Kidney (tissue), 14 donors: Measurements from ENCODE around the gene TENT4A. TPM values are rescaled to one million over a fixed set of nuclear protein-coding genes. Genes with fewer than 3 reads are reported as not detected.
A peak's percentile ranks its signal among the peaks of the same experiment; 100 is the strongest.
"Not testable (repeated sequence)": the region's sequence is repeated elsewhere in the genome, so short reads cannot be mapped to it uniquely, and the experiment has no call there.

ENCODE experiments used
- DNase-seq, 5 donors: peaks; one replicate each; pipeline ENCODE4 v3.0.0-alpha.2; 2013 to 2020
- FAIRE-seq: peaks from 2 replicates; lab custom pipeline; 2012; peaks lifted over from hg19 to GRCh38; lab: Jason Lieb, UNC
- H3K27ac ChIP-seq, 2 donors: one replicate each; pipeline ENCODE4 v1.7.0; 2013; ENCODE audit warnings: low read depth in 2 of 2, low read length in 2 of 2, inconsistent platforms in 1 of 2
- H3K27me3 ChIP-seq: one replicate; pipeline ENCODE4 v1.7.1; 2013; ENCODE audit warnings: low read length, inconsistent platforms; ENCODE audit not compliant: control insufficient read depth, insufficient read depth
- H3K36me3 ChIP-seq, 3 donors: one replicate each; pipeline versions ENCODE4 v1.7.0 to v1.7.1; 2013; ENCODE audit warnings: low read length in 3 of 3, control low read depth in 1 of 3, inconsistent platforms in 1 of 3; ENCODE audit not compliant: insufficient read depth in 3 of 3, control insufficient read depth in 2 of 3
- H3K4me1 ChIP-seq, 3 donors: one replicate each; pipeline versions ENCODE4 v1.7.0 to v1.7.1; 2013; ENCODE audit warnings: low read length in 3 of 3, inconsistent platforms in 1 of 3, low read depth in 1 of 3; ENCODE audit not compliant: control insufficient read depth in 2 of 3, insufficient read depth in 2 of 3
- H3K4me3 ChIP-seq, 3 donors: one replicate each; pipeline versions ENCODE4 v1.7.0 to v1.8.1; 2013; ENCODE audit warnings: low read length in 3 of 3, control low read depth in 1 of 3, inconsistent platforms in 1 of 3
- H3K9ac ChIP-seq, 3 donors: one replicate each; pipeline versions ENCODE4 v1.7.0 to v1.7.1; 2013; ENCODE audit warnings: low read length in 3 of 3, control low read depth in 1 of 3, inconsistent platforms in 1 of 3
- H3K9me3 ChIP-seq, 3 donors: one replicate each; pipeline versions ENCODE4 v1.7.0 to v1.7.1; 2013; ENCODE audit warnings: low read length in 3 of 3, control low read depth in 1 of 3, inconsistent platforms in 1 of 3; ENCODE audit not compliant: control insufficient read depth in 2 of 3, insufficient read depth in 1 of 3
- CTCF ChIP-seq: IDR thresholded peaks from 3 replicates; pipeline ENCODE4 v1.5.1; 2012; ENCODE audit warnings: mild to moderate bottlenecking, moderate library complexity, borderline replicate concordance; ENCODE audit not compliant: insufficient read depth; ENCODE audit errors: extremely low read depth
- intact Hi-C: fragments of 100-400 bp; cut with DNase I; formaldehyde crosslinking; loops from one replicate; pipeline ENCODE4 v1.11.1; 2022
- polyA plus RNA-seq: library from polyadenylated mRNA; stranded (reverse); fragments of 350-450 nt; fragmentation: Illumina TruSeq; extraction: RNeasy Lipid Tissue Mini Kit (QIAGEN cat#74804); gene quantifications from one replicate; pipeline ENCODE4 v1.2.3, GENCODE V29; 2014; ENCODE audit warnings: low read depth, low replicate concordance; ENCODE audit not compliant: insufficient read depth
- total RNA-seq: library from RNA; stranded (reverse); fragmentation: NEBNext Ultra II Directional; extraction: Animal tissue kit (Norgen Biotek cat#: 25700); gene quantifications from one replicate; pipeline ENCODE4 v1.2.1, GENCODE V29; 2021
- donor health status: control.
- donor health status: control.
- donor health status: control.
- donor health status: control.
- donor health status: control.
- donor health status: DM: yes; HTN: yes; CAD: no.
- donor health status: Normal renal cell carcinoma (clear cell type).

TENT4A gene
- total and polyA plus RNA-seq, 2 donors from 2014 or later, result 4.8 to 22.8 TPM

- intact Hi-C loops, result no loop called here
- Histone ChIP-seq H3K9me3 (no peaks in the 10 kb centered on the region), H3K9ac (no peak overlapping the region), H3K27me3 (no peaks in the 10 kb centered on the region), H3K27ac (no peak overlapping the region), H3K4me1 (no peaks in the 10 kb centered on the region), H3K36me3 (no peaks in the 10 kb centered on the region), H3K4me3 (no peak overlapping the region)
- no peak for TF ChIP-seq CTCF
- FAIRE-seq (no peak), DNase-seq (no peak)
Measured at GRCh38 chr5:6773342-6774035, 60.3 kb downstream of the TENT4A start.

- H3K27me3 ChIP-seq, intact Hi-C loops, FAIRE-seq, H3K36me3 ChIP-seq, H3K9ac ChIP-seq, H3K4me1 ChIP-seq, H3K9me3 ChIP-seq, DNase-seq, H3K4me3 ChIP-seq, H3K27ac ChIP-seq: not testable (repeated sequence)
Measured at GRCh38 chr5:6774207-6774606, 61.0 kb downstream of the TENT4A start.

GRCh38 chr5:6774721-6775204, 61.5 kb downstream of the TENT4A start:
- H3K27me3 ChIP-seq, result no peaks in the 10 kb centered on the region
- intact Hi-C loops, result no loop called here
- H3K9ac ChIP-seq, result no peak overlapping the region
- FAIRE-seq (no peak), DNase-seq (no peak)
- no peak overlapping the region for H3K27ac ChIP-seq
- H3K9me3 ChIP-seq, result no peaks in the 10 kb centered on the region
- H3K4me1 ChIP-seq, result no peaks in the 10 kb centered on the region
- H3K4me3 ChIP-seq, result no peak overlapping the region
- no peak for TF ChIP-seq CTCF
- H3K36me3 ChIP-seq, result no peaks in the 10 kb centered on the region

GRCh38 chr5:6775571-6775970, 62.3 kb downstream of the TENT4A start:
- no peak overlapping the region for H3K27ac ChIP-seq
- no peak for TF ChIP-seq CTCF
- no peak overlapping the region for H3K4me3 ChIP-seq
- no peak for FAIRE-seq
- intact Hi-C loops, result no loop called here
- no peak overlapping the region for H3K9ac ChIP-seq
- no peaks in the 10 kb centered on the region for H3K9me3 ChIP-seq
- H3K36me3 ChIP-seq, result no peaks in the 10 kb centered on the region
- no peaks in the 10 kb centered on the region for H3K4me1 ChIP-seq
- H3K27me3 ChIP-seq, result no peaks in the 10 kb centered on the region
- peak in 1 of 5 donors; percentile 22 for DNase-seq
